ENCODE data around the gene IDUA.
A peak's percentile ranks its signal among the peaks of the same experiment; 100 is the strongest.
"Not testable (repeated sequence)": the region's sequence is repeated elsewhere in the genome, so short reads cannot be mapped to it uniquely, and the experiment has no call there.

The IDUA gene

GRCh38 chr4:1044469-1045192, 57.8 kb downstream of the IDUA start:
- Histone ChIP-seq H3K27ac (ENCODE audit: low read depth, low read length) (no peak overlapping the region), H3K27me3 (ENCODE audit: control insufficient read depth, insufficient read depth, low read length) (peaks cover 27% of the 10 kb centered on the region), H3K4me1 (ENCODE audit: control insufficient read depth, insufficient read depth, low read length) (peaks cover 15% of the 10 kb centered on the region), H3K9ac (ENCODE audit: low read length) (no peak overlapping the region), H3K4me3 (ENCODE audit: low read length) (no peak overlapping the region), H3K36me3 (ENCODE audit: control insufficient read depth, insufficient read depth, low read length) (no peaks in the 10 kb centered on the region)

GRCh38 chr4:1045193-1045594, 58.4 kb downstream of the IDUA start:
- peaks cover 15% of the 10 kb centered on the region for H3K4me1 ChIP-seq (ENCODE audit: control insufficient read depth, insufficient read depth, low read length)
- H3K36me3 ChIP-seq (ENCODE audit: control insufficient read depth, insufficient read depth, low read length), result no peaks in the 10 kb centered on the region
- H3K4me3 ChIP-seq (ENCODE audit: low read length), result no peak overlapping the region
- H3K9ac ChIP-seq (ENCODE audit: low read length), result no peak overlapping the region
- H3K27ac ChIP-seq (ENCODE audit: low read depth, low read length), result no peak overlapping the region
- H3K27me3 ChIP-seq (ENCODE audit: control insufficient read depth, insufficient read depth, low read length), result peaks cover 27% of the 10 kb centered on the region

- Histone ChIP-seq H3K27me3 (ENCODE audit: control insufficient read depth, insufficient read depth, low read length) (peaks cover 27% of the 10 kb centered on the region), H3K9ac (ENCODE audit: low read length) (no peak overlapping the region), H3K36me3 (ENCODE audit: control insufficient read depth, insufficient read depth, low read length) (no peaks in the 10 kb centered on the region), H3K4me3 (ENCODE audit: low read length) (no peak overlapping the region), H3K4me1 (ENCODE audit: control insufficient read depth, insufficient read depth, low read length) (peaks cover 15% of the 10 kb centered on the region), H3K27ac (ENCODE audit: low read depth, low read length) (no peak overlapping the region)
Measured at GRCh38 chr4:1045595-1046201, 58.9 kb downstream of the IDUA start.

DNA sequence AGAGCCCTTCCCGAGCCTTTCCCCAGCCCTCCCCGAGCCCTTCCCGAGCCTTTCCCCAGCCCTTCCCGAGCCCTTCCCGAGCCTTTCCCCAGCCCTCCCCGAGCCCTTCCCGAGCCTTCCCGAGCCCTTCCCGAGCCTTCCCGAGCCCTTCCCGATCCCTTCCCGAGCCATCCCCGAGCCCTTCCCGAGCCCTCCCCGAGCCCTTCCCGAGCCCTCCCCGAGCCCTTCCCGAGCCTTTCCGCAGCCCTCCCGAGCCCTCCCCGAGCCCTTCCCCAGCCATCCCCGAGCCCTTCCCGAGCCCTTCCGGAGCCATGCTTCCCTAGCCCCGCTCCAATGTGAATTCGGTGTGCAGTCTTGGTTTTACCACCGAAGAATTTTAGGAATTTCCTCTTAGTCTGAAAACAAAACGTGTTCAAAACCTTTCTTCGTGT, 59.8 kb downstream of the IDUA start:
- H3K36me3 ChIP-seq (ENCODE audit: control insufficient read depth, insufficient read depth, low read length); H3K9ac ChIP-seq (ENCODE audit: low read length); H3K27ac ChIP-seq (ENCODE audit: low read depth, low read length): not testable (repeated sequence)
- peaks cover 15% of the 10 kb centered on the region for H3K4me1 ChIP-seq (ENCODE audit: control insufficient read depth, insufficient read depth, low read length)
- peak overlapping the region; percentile 17 for H3K4me3 ChIP-seq (ENCODE audit: low read length)
- H3K27me3 ChIP-seq (ENCODE audit: control insufficient read depth, insufficient read depth, low read length), result peaks cover 26% of the 10 kb centered on the region

GRCh38 chr4:1047106-1047975, 60.5 kb downstream of the IDUA start:
- Histone ChIP-seq H3K27me3 (ENCODE audit: control insufficient read depth, insufficient read depth, low read length) (peaks cover 27% of the 10 kb centered on the region), H3K9ac (ENCODE audit: low read length) (no peak overlapping the region), H3K4me1 (ENCODE audit: control insufficient read depth, insufficient read depth, low read length) (peaks cover 11% of the 10 kb centered on the region), H3K4me3 (ENCODE audit: low read length) (peak overlapping the region; percentile 17), H3K27ac (ENCODE audit: low read depth, low read length) (no peak overlapping the region), H3K36me3 (ENCODE audit: control insufficient read depth, insufficient read depth, low read length) (no peaks in the 10 kb centered on the region)

GRCh38 chr4:1047976-1048772, 61.3 kb downstream of the IDUA start:
- Histone ChIP-seq H3K27me3 (ENCODE audit: control insufficient read depth, insufficient read depth, low read length) (peaks cover 28% of the 10 kb centered on the region), H3K36me3 (ENCODE audit: control insufficient read depth, insufficient read depth, low read length) (no peaks in the 10 kb centered on the region), H3K4me1 (ENCODE audit: control insufficient read depth, insufficient read depth, low read length) (peaks cover 10% of the 10 kb centered on the region), H3K4me3 (ENCODE audit: low read length) (no peak overlapping the region), H3K9ac (ENCODE audit: low read length) (no peak overlapping the region), H3K27ac (ENCODE audit: low read depth, low read length) (no peak overlapping the region)

DNA sequence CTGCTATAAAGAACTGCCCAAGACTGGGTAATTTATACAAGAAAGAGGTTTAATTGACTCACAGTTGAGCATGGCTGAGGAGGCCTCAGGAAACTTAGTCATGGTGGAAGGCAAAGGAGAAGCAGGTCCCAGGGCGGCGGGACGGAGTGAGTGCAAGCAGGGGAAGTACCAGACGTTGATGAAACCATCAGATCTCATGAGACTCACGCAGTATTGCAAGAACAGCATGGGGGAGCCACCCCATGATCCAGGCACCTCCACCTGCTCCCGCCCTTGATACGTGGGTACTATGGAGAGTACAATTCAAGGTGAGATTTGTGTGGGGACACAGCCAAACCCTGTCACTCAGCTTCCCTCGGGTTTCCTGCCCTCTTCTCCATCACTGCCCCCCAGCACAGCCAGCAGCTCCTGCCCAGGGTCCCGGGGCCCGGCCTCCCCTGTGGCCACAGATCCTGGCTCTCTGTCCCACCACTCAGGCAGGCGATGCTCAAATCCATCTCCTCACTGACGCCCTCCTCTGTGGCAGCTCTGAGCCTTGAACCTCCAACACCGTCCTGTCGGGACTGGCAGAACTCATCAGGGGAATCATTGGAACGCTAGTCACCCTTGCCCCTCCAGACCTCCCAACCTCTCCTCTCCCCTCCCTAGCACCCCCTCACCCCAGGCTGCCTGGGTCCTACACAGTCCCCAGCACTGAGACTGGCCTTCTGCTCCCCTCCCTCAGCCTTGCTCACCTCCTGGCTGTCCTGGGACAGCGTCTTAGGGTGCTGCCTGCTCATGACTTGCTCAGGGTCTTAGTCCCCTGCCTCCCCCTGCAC, 62.1 kb downstream of the IDUA start:
- H3K4me1 ChIP-seq (ENCODE audit: control insufficient read depth, insufficient read depth, low read length), result peaks cover 6% of the 10 kb centered on the region
- no peak overlapping the region for H3K27ac ChIP-seq (ENCODE audit: low read depth, low read length)
- H3K4me3 ChIP-seq (ENCODE audit: low read length), result no peak overlapping the region
- H3K36me3 ChIP-seq (ENCODE audit: control insufficient read depth, insufficient read depth, low read length), result no peaks in the 10 kb centered on the region
- H3K9ac ChIP-seq (ENCODE audit: low read length), result no peak overlapping the region
- peaks cover 23% of the 10 kb centered on the region for H3K27me3 ChIP-seq (ENCODE audit: control insufficient read depth, insufficient read depth, low read length)

GRCh38 chr4:1049591-1049905, 62.7 kb downstream of the IDUA start:
- Histone ChIP-seq H3K27me3 (ENCODE audit: control insufficient read depth, insufficient read depth, low read length) (peaks cover 18% of the 10 kb centered on the region), H3K9ac (ENCODE audit: low read length) (no peak overlapping the region), H3K4me3 (ENCODE audit: low read length) (no peak overlapping the region), H3K36me3 (ENCODE audit: control insufficient read depth, insufficient read depth, low read length) (no peaks in the 10 kb centered on the region), H3K4me1 (ENCODE audit: control insufficient read depth, insufficient read depth, low read length) (peaks cover 3% of the 10 kb centered on the region), H3K27ac (ENCODE audit: low read depth, low read length) (no peak overlapping the region)

GRCh38 chr4:1050486-1051213, 63.8 kb downstream of the IDUA start:
- no peaks in the 10 kb centered on the region for H3K36me3 ChIP-seq (ENCODE audit: control insufficient read depth, insufficient read depth, low read length)
- H3K27me3 ChIP-seq (ENCODE audit: control insufficient read depth, insufficient read depth, low read length), result peaks cover 10% of the 10 kb centered on the region
- H3K4me3 ChIP-seq (ENCODE audit: low read length), result no peak overlapping the region
- peaks cover 3% of the 10 kb centered on the region for H3K4me1 ChIP-seq (ENCODE audit: control insufficient read depth, insufficient read depth, low read length)
- H3K27ac ChIP-seq (ENCODE audit: low read depth, low read length), result no peak overlapping the region
- no peak overlapping the region for H3K9ac ChIP-seq (ENCODE audit: low read length)

- peaks cover 3% of the 10 kb centered on the region for H3K4me1 ChIP-seq (ENCODE audit: control insufficient read depth, insufficient read depth, low read length)
- H3K4me3 ChIP-seq (ENCODE audit: low read length), result no peak overlapping the region
- H3K27ac ChIP-seq (ENCODE audit: low read depth, low read length), result no peak overlapping the region
- H3K27me3 ChIP-seq (ENCODE audit: control insufficient read depth, insufficient read depth, low read length), result peaks cover 17% of the 10 kb centered on the region
- H3K36me3 ChIP-seq (ENCODE audit: control insufficient read depth, insufficient read depth, low read length), result no peaks in the 10 kb centered on the region
- no peak overlapping the region for H3K9ac ChIP-seq (ENCODE audit: low read length)
Measured at GRCh38 chr4:1051472-1051871, 64.6 kb downstream of the IDUA start.

DNA sequence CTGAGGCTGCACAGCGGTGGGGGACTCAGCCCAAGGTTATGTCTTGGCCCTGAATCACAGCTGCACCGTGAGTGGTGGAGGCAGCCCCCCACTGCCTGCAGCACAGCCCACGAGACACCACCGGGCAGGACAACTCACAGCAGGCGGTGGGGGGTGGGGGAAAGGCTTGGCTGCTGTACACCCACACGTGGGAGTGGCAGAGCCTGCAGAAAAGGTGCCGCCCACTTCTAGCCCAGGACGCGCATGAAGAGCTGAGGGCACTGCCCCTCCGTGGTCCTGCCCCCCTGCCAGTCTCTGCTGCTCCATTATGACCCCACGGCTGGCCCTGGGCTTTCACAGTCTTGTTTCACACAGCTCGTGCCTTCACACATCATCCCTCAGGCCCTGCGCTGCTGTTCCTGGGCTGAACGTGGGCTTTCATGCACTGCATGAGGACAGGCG, 65.4 kb downstream of the IDUA start:
- H3K4me3 ChIP-seq (ENCODE audit: low read length), result no peak overlapping the region
- H3K27ac ChIP-seq (ENCODE audit: low read depth, low read length), result no peak overlapping the region
- no peak overlapping the region for H3K9ac ChIP-seq (ENCODE audit: low read length)
- peaks cover 17% of the 10 kb centered on the region for H3K27me3 ChIP-seq (ENCODE audit: control insufficient read depth, insufficient read depth, low read length)
- no peaks in the 10 kb centered on the region for H3K4me1 ChIP-seq (ENCODE audit: control insufficient read depth, insufficient read depth, low read length)
- H3K36me3 ChIP-seq (ENCODE audit: control insufficient read depth, insufficient read depth, low read length), result no peaks in the 10 kb centered on the region

Data from rectal smooth muscle tissue (tissue), 1 donor.